GM12878 (cell line): ENCODE measurements around the gene HDDC3. TPM values are rescaled to one million over a fixed set of nuclear protein-coding genes. Genes with fewer than 3 reads are reported as not detected.

ENCODE experiments used
- BCL3 ChIP-seq: IDR thresholded peaks from 2 replicates; pipeline ENCODE4 v1.6.1; 2011; ENCODE audit warnings: borderline replicate concordance, low read depth, mild to moderate bottlenecking, moderate library complexity, low read length; ENCODE audit not compliant: insufficient read depth, poor library complexity, severe bottlenecking
- BMI1 ChIP-seq: fragments of 450-650 bp; IDR thresholded peaks from 2 replicates; pipeline ENCODE4 v1.6.1; 2016; ENCODE audit warnings: mild to moderate bottlenecking, moderate library complexity, borderline replicate concordance
- CHD1 ChIP-seq: IDR thresholded peaks from 2 replicates; pipeline ENCODE4 v1.6.1; 2012; ENCODE audit warnings: low read depth, low read length, improper control_type of control experiment
- CTCF ChIP-seq, 3 experiments: IDR thresholded peaks in 2 of 3; conservative IDR thresholded peaks in 1 of 3; 2 replicates each; pipeline ENCODE4 v1.5.1; 2011; ENCODE audit warnings: low read depth in 3 of 3, low read length in 3 of 3, mild to moderate bottlenecking in 3 of 3, control low read depth in 2 of 3, moderate library complexity in 2 of 3, inconsistent platforms in 1 of 3, mixed read lengths in 1 of 3; ENCODE audit not compliant: control insufficient read depth in 2 of 3, insufficient read depth in 1 of 3; ENCODE audit errors: extremely low read depth in 1 of 3
- EZH2 ChIP-seq: IDR thresholded peaks from 2 replicates; pipeline ENCODE4 v1.6.1; 2012; ENCODE audit warnings: low read depth, mild to moderate bottlenecking, control low read depth, inconsistent platforms, low read length, borderline replicate concordance; ENCODE audit not compliant: control insufficient read depth
- GABPA ChIP-seq: IDR thresholded peaks from 2 replicates; pipeline ENCODE4 v1.6.1; 2014; ENCODE audit warnings: antibody characterized with exemption, low read depth, mild to moderate bottlenecking, inconsistent platforms
- MTA2 ChIP-seq: fragments of 450-650 bp; IDR thresholded peaks from 2 replicates; pipeline ENCODE4 v1.6.1; 2016; ENCODE audit warnings: low read depth, mild to moderate bottlenecking, moderate library complexity
- NR2C1 ChIP-seq: fragments of 450-650 bp; IDR thresholded peaks from 2 replicates; pipeline ENCODE4 v1.6.1; 2017; ENCODE audit warnings: antibody characterized with exemption, mild to moderate bottlenecking, moderate library complexity
- PML ChIP-seq: IDR thresholded peaks from 2 replicates; pipeline ENCODE4 v1.6.1; 2012; ENCODE audit warnings: low read length, inconsistent platforms
- POLR2AphosphoS5 ChIP-seq: IDR thresholded peaks from 2 replicates; pipeline ENCODE4 v1.6.1; 2011; ENCODE audit warnings: mild to moderate bottlenecking, low read length, inconsistent platforms
- RAD51 ChIP-seq: fragments of 450-650 bp; IDR thresholded peaks from 2 replicates; pipeline ENCODE4 v1.6.1; 2016; ENCODE audit warnings: moderate library complexity, mild to moderate bottlenecking, inconsistent platforms
- STAT3 ChIP-seq: IDR thresholded peaks from 2 replicates; pipeline ENCODE4 v1.6.1; 2011; ENCODE audit warnings: low read depth, low read length, improper control_type of control experiment
- WRNIP1 ChIP-seq: IDR thresholded peaks from 2 replicates; pipeline ENCODE4 v1.6.1; 2011; ENCODE audit warnings: low read depth, low read length, improper control_type of control experiment, borderline replicate concordance
- ZNF217 ChIP-seq: fragments of 450-650 bp; IDR thresholded peaks from 2 replicates; pipeline ENCODE4 v1.6.1; 2017; ENCODE audit warnings: antibody characterized with exemption, mild to moderate bottlenecking
- ZNF622 ChIP-seq: fragments of 450-650 bp; IDR thresholded peaks from 2 replicates; pipeline ENCODE4 v1.6.1; 2017; ENCODE audit warnings: mild to moderate bottlenecking, inconsistent platforms
- polyA plus RNA-seq, 11 experiments: library from polyadenylated mRNA; depleted of rRNA in 4 of 11; unstranded in 6 of 11; stranded (reverse) in 5 of 11; fragments of >200 nt; fragmentation: Nextera tagmentation in 4 of 11; fragmentation: Illumina TruSeq in 1 of 11; extraction: Ambion mirVana in 4 of 11; extraction: Trizol in 1 of 11; gene quantifications; 1 replicate in 1 of 11; 2 replicates in 10 of 11; pipeline versions ENCODE4 v1.2.1 to v1.2.3, GENCODE V29; 2011 to 2016; ENCODE audit warnings: inconsistent platforms in 2 of 11, missing spikeins in 2 of 11, low read depth in 1 of 11
- total RNA-seq, 4 experiments: library from RNA; depleted of rRNA in 3 of 4; stranded (reverse); fragments of >200 nt in 3 of 4; fragmentation: Illumina TruSeq in 1 of 4; extraction: Trizol in 1 of 4; gene quantifications; 2 replicates each; pipeline versions ENCODE4 v1.2.1 to v1.2.3, GENCODE V29; 2013 to 2021
- TF ChIP-seq, protein P1 (sequence below): fragments of 450-650 bp; IDR thresholded peaks from 2 replicates; pipeline ENCODE4 v1.6.1; 2014; ENCODE audit warnings: mild to moderate bottlenecking
- TF ChIP-seq, protein P2 (sequence below): fragments of 450-650 bp; formaldehyde crosslinking; IDR thresholded peaks from 2 replicates; pipeline ENCODE4 v1.4.0; 2020; ENCODE audit warnings: mild to moderate bottlenecking, moderate library complexity

HDDC3 gene
- total and polyA plus RNA-seq, 10 of the 15 experiments (the other 5 are each of a cell fraction or from before 2014, with no cell fraction given), result 5.6 to 39.5 (median 23.0) TPM

GRCh38 chr15:90902040-90902839, 30.1 kb downstream of the HDDC3 start (continued):
- TF ChIP-seq MTA2 (no peak), WRNIP1 (no peak), ZNF622 (no peak), PML (no peak), BMI1 (no peak), BCL3 (no peak), POLR2AphosphoS5 (0 out of 2 replicates have a peak, but pooled peaks have one; percentile 44), CTCF (IDR thresholded peaks at IDR 0.05 in 2 of 3, conservative IDR thresholded peaks at IDR 0.05 in 1 of 3; ENCODE audit: control insufficient read depth in 2 of 3, extremely low read depth in 1 of 3, insufficient read depth in 1 of 3, low read depth in 3 of 3, low read length in 3 of 3) (peak; percentile 85 to 89 (median 85)), NR2C1 (no peak), GABPA (no peak), STAT3 (no peak), CHD1 (no peak), EZH2 (no peak), RAD51 (no peak), ZNF217 (no peak)
- TF ChIP-seq, protein P1, sequence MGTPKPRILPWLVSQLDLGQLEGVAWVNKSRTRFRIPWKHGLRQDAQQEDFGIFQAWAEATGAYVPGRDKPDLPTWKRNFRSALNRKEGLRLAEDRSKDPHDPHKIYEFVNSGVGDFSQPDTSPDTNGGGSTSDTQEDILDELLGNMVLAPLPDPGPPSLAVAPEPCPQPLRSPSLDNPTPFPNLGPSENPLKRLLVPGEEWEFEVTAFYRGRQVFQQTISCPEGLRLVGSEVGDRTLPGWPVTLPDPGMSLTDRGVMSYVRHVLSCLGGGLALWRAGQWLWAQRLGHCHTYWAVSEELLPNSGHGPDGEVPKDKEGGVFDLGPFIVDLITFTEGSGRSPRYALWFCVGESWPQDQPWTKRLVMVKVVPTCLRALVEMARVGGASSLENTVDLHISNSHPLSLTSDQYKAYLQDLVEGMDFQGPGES, result no peak
- TF ChIP-seq, protein P2, sequence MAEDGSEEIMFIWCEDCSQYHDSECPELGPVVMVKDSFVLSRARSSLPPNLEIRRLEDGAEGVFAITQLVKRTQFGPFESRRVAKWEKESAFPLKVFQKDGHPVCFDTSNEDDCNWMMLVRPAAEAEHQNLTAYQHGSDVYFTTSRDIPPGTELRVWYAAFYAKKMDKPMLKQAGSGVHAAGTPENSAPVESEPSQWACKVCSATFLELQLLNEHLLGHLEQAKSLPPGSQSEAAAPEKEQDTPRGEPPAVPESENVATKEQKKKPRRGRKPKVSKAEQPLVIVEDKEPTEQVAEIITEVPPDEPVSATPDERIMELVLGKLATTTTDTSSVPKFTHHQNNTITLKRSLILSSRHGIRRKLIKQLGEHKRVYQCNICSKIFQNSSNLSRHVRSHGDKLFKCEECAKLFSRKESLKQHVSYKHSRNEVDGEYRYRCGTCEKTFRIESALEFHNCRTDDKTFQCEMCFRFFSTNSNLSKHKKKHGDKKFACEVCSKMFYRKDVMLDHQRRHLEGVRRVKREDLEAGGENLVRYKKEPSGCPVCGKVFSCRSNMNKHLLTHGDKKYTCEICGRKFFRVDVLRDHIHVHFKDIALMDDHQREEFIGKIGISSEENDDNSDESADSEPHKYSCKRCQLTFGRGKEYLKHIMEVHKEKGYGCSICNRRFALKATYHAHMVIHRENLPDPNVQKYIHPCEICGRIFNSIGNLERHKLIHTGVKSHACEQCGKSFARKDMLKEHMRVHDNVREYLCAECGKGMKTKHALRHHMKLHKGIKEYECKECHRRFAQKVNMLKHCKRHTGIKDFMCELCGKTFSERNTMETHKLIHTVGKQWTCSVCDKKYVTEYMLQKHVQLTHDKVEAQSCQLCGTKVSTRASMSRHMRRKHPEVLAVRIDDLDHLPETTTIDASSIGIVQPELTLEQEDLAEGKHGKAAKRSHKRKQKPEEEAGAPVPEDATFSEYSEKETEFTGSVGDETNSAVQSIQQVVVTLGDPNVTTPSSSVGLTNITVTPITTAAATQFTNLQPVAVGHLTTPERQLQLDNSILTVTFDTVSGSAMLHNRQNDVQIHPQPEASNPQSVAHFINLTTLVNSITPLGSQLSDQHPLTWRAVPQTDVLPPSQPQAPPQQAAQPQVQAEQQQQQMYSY, result no peak
